Activated naive CD8-positive, alpha-beta T cell treated with anti-CD3 and anti-CD28 coated beads, Interleukin-2, amount 10 ng/mL, durations not matched to agents 7 days and 5 days (primary cell): Measurements from ENCODE around the gene TMC3. TPM values are rescaled to one million over a fixed set of nuclear protein-coding genes. Genes with fewer than 3 reads are reported as not detected.

ENCODE experiments used
- ATAC-seq: fragments of 150-1000 bp; cut with Tn5 transposase; one replicate; pipeline ENCODE4 v1.10.0; 2021; ENCODE audit warnings: low read depth, moderate library complexity
- POLR2A ChIA-PET: fragments of 350-600 bp; sonication (Branson Sonifier 250); formaldehyde crosslinking; loops from one replicate; lab custom pipeline; 2021; ENCODE audit warnings: antibody characterized with exemption; lab: Charles Lee
- DNase-seq: peaks from one replicate; pipeline ENCODE4 v3.0.0; 2021
- H3K27ac Mint-ChIP-seq: one replicate; pipeline ENCODE4 v1.8.0; 2022; ENCODE audit warnings: mild to moderate bottlenecking, mixed read lengths
- H3K27me3 Mint-ChIP-seq: one replicate; pipeline ENCODE4 v1.8.0; 2022; ENCODE audit warnings: mild to moderate bottlenecking, moderate library complexity, mixed read lengths
- H3K36me3 Mint-ChIP-seq: one replicate; pipeline ENCODE4 v1.8.0; 2021; ENCODE audit warnings: mild to moderate bottlenecking, mixed read lengths
- H3K4me1 Mint-ChIP-seq: one replicate; pipeline ENCODE4 v1.8.0; 2021; ENCODE audit warnings: mixed read lengths
- H3K4me3 Mint-ChIP-seq: one replicate; pipeline ENCODE4 v1.8.0; 2022; ENCODE audit warnings: mild to moderate bottlenecking, moderate library complexity, mixed read lengths
- H3K9me3 Mint-ChIP-seq: one replicate; pipeline ENCODE4 v1.8.0; 2021; ENCODE audit warnings: mixed read lengths
- total RNA-seq, 2 experiments: library from RNA; stranded (reverse); gene quantifications; one replicate each; pipeline ENCODE4 v1.2.3, GENCODE V29; 2021

TMC3 gene
- total RNA-seq, 2 experiments from 2014 or later = not detected

DNA sequence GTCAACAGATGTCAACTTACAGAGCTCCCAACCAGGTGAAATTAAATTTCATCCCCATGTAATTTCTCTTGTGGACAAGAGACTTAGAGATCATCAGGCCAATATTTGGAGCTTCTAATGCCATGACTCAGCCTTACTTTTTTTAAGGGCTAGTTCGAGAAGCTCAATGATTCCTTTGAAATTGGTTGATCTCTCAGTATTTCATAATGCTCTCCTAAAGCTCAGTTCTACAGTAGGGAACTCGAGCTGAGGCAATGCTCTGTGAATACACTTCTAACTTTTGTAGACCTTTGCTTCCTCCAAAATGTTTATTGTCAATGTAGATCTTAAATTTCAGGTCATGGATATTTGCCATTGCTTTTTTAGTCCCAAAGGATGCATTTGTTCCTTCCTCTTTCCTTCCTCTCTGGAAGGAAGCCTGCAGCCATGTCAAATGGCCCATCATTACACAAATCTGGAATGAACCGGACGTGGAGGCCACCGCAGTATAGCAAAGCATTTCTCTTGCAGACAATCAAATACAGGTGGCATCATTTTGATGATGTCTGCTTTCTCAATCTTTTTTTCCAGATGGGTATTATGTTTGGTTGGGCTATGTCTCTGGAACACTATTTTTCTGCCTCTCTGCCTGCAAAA lies 78.4 kb downstream of the TMC3 start:
- H3K4me1 Mint-ChIP-seq = peaks cover 48% of the 10 kb centered on the region
- DNase-seq = no peak
- POLR2A ChIA-PET = interaction anchor here (0.7 to 8.4 kb wide), 5 partner anchors 9 to 28 kb away, joined by 4 to 97 read pairs (median 24); partner anchors contain the start of gene STARD5
- no peaks in the 10 kb centered on the region for H3K27me3 Mint-ChIP-seq
- peak overlapping the region; percentile 100 for H3K4me3 Mint-ChIP-seq
- no peak for ATAC-seq
- H3K27ac Mint-ChIP-seq = peak overlapping the region; percentile 98
- peaks cover 43% of the 10 kb centered on the region for H3K36me3 Mint-ChIP-seq
- H3K9me3 Mint-ChIP-seq = no peaks in the 10 kb centered on the region

DNA sequence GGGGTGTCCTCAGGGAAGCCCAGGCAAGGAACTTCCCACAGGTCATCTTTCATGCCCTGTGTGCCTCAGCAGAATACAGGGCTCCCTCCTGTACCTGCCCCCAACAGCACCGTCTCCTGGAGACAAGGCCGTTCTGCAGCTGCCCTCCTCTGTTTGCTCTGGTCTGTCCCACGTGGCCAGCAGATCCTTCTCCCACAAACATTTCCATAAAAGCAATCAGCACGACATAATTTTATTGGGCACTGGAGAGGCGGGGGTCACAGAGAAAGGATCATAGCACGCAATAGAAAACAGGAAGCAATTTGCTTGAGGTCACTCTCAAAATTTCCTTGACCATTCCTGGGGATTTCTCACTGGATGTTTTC lies 79.5 kb downstream of the TMC3 start:
- no peaks in the 10 kb centered on the region for H3K27me3 Mint-ChIP-seq
- H3K4me3 Mint-ChIP-seq = peak overlapping the region; percentile 100
- DNase-seq = no peak
- POLR2A ChIA-PET = interaction anchor here (0.9 to 8.4 kb wide), 5 partner anchors 8 to 29 kb away, joined by 4 to 97 read pairs (median 44); partner anchors contain the start of gene STARD5
- H3K36me3 Mint-ChIP-seq = peaks cover 35% of the 10 kb centered on the region
- ATAC-seq = no peak
- peaks cover 54% of the 10 kb centered on the region for H3K4me1 Mint-ChIP-seq
- H3K9me3 Mint-ChIP-seq = no peaks in the 10 kb centered on the region
- H3K27ac Mint-ChIP-seq = peak overlapping the region; percentile 98

DNA sequence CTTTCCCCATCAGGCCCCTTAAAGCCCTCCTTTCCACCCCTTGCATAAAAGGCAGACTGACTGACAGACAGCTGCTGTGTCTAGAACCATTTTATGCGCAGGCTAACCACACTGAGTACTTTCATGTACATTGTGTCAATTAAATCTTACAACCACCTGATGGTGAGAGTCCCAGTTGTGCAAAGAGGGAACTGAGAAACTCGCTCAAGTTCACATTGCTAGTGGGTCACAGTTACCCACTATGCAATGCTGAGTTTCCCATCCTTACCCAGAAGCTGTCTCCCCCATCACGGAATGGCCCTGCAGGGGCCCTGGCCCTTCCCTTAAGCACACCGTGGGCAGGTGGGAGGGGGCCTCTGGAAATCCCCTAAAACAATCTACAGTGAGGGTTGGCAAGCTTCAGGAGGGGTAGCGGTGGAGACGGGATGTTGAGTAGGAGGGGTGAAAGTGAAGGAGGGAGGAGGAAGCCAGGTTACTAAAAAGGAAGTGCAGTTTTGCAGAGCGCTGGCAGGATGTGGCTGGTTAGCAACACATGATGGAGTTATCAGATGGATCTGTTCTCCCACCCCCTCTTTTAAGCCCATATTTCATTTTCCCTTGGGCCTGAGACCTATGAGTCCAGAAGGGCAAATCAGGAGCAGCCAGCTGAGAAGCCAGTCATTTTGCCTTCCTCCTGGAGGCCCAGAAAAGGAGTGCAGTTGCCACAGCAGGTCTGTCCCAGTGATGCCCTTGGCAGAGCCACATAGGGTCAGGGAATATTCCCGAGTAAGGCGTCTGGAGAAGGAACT lies 80.1 kb downstream of the TMC3 start:
- H3K36me3 Mint-ChIP-seq = peaks cover 29% of the 10 kb centered on the region
- H3K27me3 Mint-ChIP-seq = no peaks in the 10 kb centered on the region
- POLR2A ChIA-PET = interaction anchor here (0.9 to 8.4 kb wide), 7 partner anchors 9 to 752 kb away, joined by 3 to 97 read pairs (median 24); partner anchors contain the start of gene STARD5
- peaks cover 56% of the 10 kb centered on the region for H3K4me1 Mint-ChIP-seq
- peaks cover 1% of the 10 kb centered on the region for H3K9me3 Mint-ChIP-seq
- peak; percentile 61 for ATAC-seq
- peak overlapping the region; percentile 100 for H3K4me3 Mint-ChIP-seq
- H3K27ac Mint-ChIP-seq = peak overlapping the region; percentile 98
- DNase-seq = peak; percentile 75

DNA sequence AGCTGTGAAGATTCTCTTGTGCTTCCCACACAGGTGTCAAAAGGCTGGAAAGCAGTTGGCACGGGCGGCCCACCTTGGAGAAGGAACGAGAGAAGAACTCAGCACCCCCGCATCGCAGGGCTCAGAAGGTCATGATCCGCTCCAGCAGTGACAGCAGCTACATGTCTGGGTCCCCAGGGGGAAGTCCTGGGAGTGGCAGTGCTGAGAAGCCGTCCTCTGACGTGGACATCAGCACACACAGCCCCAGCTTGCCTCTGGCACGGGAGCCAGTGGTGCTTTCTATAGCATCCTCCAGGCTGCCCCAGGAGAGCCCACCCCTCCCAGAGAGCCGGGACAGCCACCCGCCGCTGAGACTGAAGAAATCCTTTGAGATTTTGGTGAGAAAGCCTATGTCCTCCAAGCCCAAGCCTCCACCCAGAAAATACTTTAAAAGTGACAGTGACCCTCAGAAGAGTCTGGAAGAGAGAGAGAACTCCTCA lies 81.5 kb downstream of the TMC3 start:
- H3K4me1 Mint-ChIP-seq = peaks cover 62% of the 10 kb centered on the region
- no peaks in the 10 kb centered on the region for H3K27me3 Mint-ChIP-seq
- ATAC-seq = peak; percentile 33
- H3K36me3 Mint-ChIP-seq = peaks cover 22% of the 10 kb centered on the region
- peak overlapping the region; percentile 98 for H3K27ac Mint-ChIP-seq
- H3K9me3 Mint-ChIP-seq = peaks cover 4% of the 10 kb centered on the region
- POLR2A ChIA-PET = interaction anchor here (1.0 to 8.4 kb wide), 10 partner anchors 10 to 293 kb away, joined by 3 to 97 read pairs (median 6); partner anchors contain the start of gene STARD5
- H3K4me3 Mint-ChIP-seq = peak overlapping the region; percentile 100
- DNase-seq = peak; percentile 63

DNA sequence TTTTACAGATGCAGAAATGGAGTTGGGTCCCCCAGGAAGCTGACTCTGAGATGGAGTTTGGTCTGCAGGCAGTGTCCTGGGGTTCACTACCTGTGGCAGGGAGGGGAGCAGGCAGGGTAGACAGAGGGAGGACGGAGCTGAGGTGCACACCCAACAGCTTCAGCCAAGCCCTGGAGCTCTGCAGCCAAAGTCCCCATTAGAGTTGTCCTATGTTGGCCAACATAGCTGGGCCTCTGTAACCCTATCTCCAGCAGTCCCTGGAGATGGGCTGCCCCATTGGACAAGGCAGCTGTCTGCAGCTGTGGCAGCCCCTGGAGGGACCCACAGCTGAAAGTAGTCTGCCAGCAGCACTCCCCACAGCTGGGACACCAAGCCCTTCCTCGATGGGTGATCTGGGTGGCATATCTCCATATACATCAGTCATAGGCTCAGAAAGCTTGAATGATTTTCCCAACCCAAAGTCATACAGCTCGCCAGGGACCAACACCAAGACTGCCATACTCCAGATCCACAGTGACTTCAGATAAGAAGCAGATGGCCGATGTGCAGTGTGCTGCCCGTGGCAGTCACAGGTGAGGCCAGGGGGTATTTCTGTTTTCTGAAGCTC lies 82.0 kb downstream of the TMC3 start:
- POLR2A ChIA-PET = interaction anchor here (1.0 to 8.4 kb wide), 10 partner anchors 8 to 290 kb away, joined by 3 to 97 read pairs (median 6); partner anchors contain the start of gene STARD5
- Mint-ChIP-seq H3K4me1 (peaks cover 67% of the 10 kb centered on the region), H3K4me3 (peak overlapping the region; percentile 100), H3K27ac (peak overlapping the region; percentile 98), H3K27me3 (no peaks in the 10 kb centered on the region), H3K9me3 (peaks cover 4% of the 10 kb centered on the region), H3K36me3 (peaks cover 18% of the 10 kb centered on the region)
- ATAC-seq (no peak), DNase-seq (no peak)

DNA sequence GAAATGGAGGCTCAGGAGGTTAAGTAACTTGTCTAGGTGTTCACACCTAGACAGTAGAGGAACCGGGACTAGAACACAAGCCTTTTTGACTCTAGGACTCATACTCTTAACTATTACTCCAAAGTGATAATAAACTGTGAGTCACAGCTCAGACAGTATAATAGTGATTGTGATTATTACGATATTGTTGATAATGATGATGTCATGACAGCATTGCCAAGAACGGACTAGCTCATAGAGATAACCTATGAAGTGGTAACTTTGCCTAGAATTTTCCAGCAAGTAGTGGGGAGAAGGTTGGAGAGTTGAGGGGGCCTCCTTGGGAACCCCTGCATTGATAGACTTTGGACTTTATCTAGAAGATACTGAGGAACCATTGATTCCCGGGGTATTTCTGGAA lies 84.1 kb downstream of the TMC3 start:
- Mint-ChIP-seq H3K9me3 (peaks cover 6% of the 10 kb centered on the region), H3K27me3 (no peaks in the 10 kb centered on the region), H3K27ac (no peak overlapping the region), H3K4me1 (peaks cover 72% of the 10 kb centered on the region), H3K4me3 (no peak overlapping the region), H3K36me3 (peaks cover 16% of the 10 kb centered on the region)
- POLR2A ChIA-PET = interaction anchor here (0.7 to 8.4 kb wide), 2 partner anchors 14 to 20 kb away, joined by 3 to 97 read pairs; no protein-coding TSS in a partner anchor
- DNase-seq = no peak
- no peak for ATAC-seq

- Mint-ChIP-seq H3K27ac (no peak overlapping the region), H3K36me3 (peaks cover 13% of the 10 kb centered on the region), H3K4me3 (no peak overlapping the region), H3K9me3 (peaks cover 6% of the 10 kb centered on the region), H3K4me1 (peaks cover 68% of the 10 kb centered on the region), H3K27me3 (no peaks in the 10 kb centered on the region)
- DNase-seq (no peak), ATAC-seq (no peak)
- POLR2A ChIA-PET = no interaction called here
Measured at GRCh38 chr15:81288616-81289015, 85.4 kb downstream of the TMC3 start.

- Mint-ChIP-seq H3K4me3 (no peak overlapping the region), H3K9me3 (peaks cover 6% of the 10 kb centered on the region), H3K27me3 (no peaks in the 10 kb centered on the region), H3K27ac (peak overlapping the region; percentile 35), H3K36me3 (peaks cover 13% of the 10 kb centered on the region), H3K4me1 (peaks cover 67% of the 10 kb centered on the region)
- ATAC-seq = no peak
- POLR2A ChIA-PET = interaction anchor here (1.3 to 3.0 kb wide), 2 partner anchors 12 to 23 kb away, joined by 3 to 57 read pairs; no protein-coding TSS in a partner anchor
- no peak for DNase-seq
Measured at GRCh38 chr15:81288040-81288439, 86.0 kb downstream of the TMC3 start.

GRCh38 chr15:81286621-81287121 lies 87.3 kb downstream of the TMC3 start:
- Mint-ChIP-seq H3K4me3 (peak overlapping the region; percentile 59), H3K27ac (peak overlapping the region; percentile 87), H3K36me3 (peaks cover 13% of the 10 kb centered on the region), H3K4me1 (peaks cover 55% of the 10 kb centered on the region), H3K9me3 (peaks cover 6% of the 10 kb centered on the region), H3K27me3 (no peaks in the 10 kb centered on the region)
- ATAC-seq = peak; percentile 87
- POLR2A ChIA-PET = interaction anchor here (1.1 to 3.0 kb wide), 6 partner anchors 9 to 37 kb away, joined by 3 to 57 read pairs (median 6); partner anchors contain the start of gene STARD5
- no peak for DNase-seq

DNA sequence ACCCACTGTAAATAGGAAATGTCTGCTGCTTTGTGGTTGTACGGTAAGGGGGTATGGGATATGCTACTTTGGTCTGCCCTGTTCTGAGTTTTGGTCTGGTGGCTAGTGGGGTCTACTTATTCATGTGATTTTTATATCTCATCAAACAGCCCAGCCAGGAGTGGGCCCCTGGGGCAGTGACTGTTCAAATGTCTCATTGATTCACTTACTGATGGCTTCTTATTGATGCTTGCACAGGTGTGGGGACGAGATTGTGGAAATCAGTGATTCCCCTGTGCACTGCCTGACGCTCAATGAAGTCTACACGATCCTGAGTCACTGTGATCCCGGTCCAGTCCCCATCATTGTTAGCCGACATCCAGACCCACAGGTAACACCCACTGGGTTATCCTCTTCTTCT lies 88.6 kb downstream of the TMC3 start:
- ATAC-seq = no peak
- Mint-ChIP-seq H3K9me3 (peaks cover 6% of the 10 kb centered on the region), H3K27ac (peak overlapping the region; percentile 87), H3K27me3 (no peaks in the 10 kb centered on the region), H3K4me3 (peak overlapping the region; percentile 47), H3K36me3 (peaks cover 13% of the 10 kb centered on the region), H3K4me1 (peaks cover 47% of the 10 kb centered on the region)
- POLR2A ChIA-PET = interaction anchor here (3.0 kb wide), 1 partner anchor 15 kb away, joined by 57 read pairs; no protein-coding TSS in a partner anchor
- DNase-seq = no peak

- Mint-ChIP-seq H3K4me3 (no peak overlapping the region), H3K27ac (peak overlapping the region; percentile 32), H3K4me1 (peaks cover 41% of the 10 kb centered on the region), H3K27me3 (no peaks in the 10 kb centered on the region), H3K9me3 (peaks cover 6% of the 10 kb centered on the region), H3K36me3 (peaks cover 11% of the 10 kb centered on the region)
- DNase-seq (no peak), ATAC-seq (no peak)
- POLR2A ChIA-PET = interaction anchor here (1.8 to 4.6 kb wide), 2 partner anchors 10 to 18 kb away, joined by 10 to 44 read pairs; no protein-coding TSS in a partner anchor
Measured at GRCh38 chr15:81284256-81285031, 89.6 kb downstream of the TMC3 start.

DNA sequence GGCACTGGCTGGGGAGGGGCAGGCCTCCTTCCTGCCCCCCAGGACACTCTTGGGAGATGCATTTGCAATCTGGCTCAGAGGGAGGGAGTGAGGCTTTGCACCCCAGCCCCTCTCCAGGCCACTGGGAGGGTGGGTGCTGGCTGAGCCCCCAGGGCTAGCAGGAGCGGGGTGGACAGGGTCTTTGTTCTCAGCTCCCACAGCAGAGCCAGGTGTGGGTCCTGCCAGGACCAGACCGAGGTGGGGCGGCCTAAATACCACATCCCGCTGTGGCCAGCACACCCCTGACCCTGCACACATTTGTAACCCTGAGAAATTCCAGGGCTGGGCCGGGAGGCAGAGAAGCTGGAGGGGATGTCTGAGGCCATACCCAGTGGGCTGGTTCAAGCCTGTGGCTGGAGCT lies 91.1 kb downstream of the TMC3 start:
- POLR2A ChIA-PET = interaction anchor here (1.8 to 4.6 kb wide), 2 partner anchors 11 to 19 kb away, joined by 10 to 44 read pairs; no protein-coding TSS in a partner anchor
- H3K4me3 Mint-ChIP-seq = no peak overlapping the region
- no peak overlapping the region for H3K27ac Mint-ChIP-seq
- no peaks in the 10 kb centered on the region for H3K27me3 Mint-ChIP-seq
- DNase-seq (no peak), ATAC-seq (no peak)
- H3K4me1 Mint-ChIP-seq = peaks cover 36% of the 10 kb centered on the region
- peaks cover 3% of the 10 kb centered on the region for H3K9me3 Mint-ChIP-seq
- H3K36me3 Mint-ChIP-seq = peaks cover 7% of the 10 kb centered on the region
